GM12872 (cell line): ENCODE results near the gene ANKRD33.

Experiments used
- TF ChIP-seq, protein P1 (sequence below): IDR thresholded peaks from 3 replicates; pipeline ENCODE4 v1.5.1; 2011; ENCODE audit warnings: low read depth, mild to moderate bottlenecking, low read length, moderate library complexity; ENCODE audit not compliant: insufficient read depth

ANKRD33 gene

DNA sequence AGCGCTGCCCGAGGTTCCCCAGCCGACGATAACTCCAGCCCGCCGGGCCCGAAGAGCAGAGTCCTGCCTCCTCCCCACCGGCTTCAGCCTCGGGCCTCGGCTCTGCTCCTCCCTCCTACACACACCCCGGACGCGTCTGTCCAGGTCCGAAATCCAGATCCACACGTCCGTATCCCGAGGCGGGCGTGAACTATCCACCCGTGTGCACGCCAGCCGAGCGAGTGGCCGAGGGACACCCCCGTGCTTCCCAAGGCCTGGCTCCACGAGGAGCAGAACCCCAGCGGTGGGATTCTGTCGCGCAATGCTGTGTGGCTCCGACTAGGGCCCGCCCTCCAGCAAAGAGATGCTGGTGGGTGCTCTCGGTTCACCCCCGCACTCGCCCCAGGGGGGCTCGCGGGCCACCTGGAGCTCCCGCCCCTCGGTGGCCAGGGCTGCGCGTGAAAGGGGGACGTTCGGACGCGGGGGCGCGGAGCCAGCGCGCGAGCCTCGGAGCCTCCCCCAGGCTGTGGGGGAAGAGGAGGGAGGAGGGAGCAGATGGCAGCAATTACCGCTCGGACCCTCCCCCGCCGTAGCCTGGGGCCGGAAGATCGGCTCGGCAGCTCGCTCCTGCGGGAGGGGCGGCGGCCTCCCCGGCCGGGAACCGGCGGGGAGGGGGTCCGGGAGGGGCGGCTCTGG is 18.9 kb upstream of the ANKRD33 start:
- TF ChIP-seq, protein P1, sequence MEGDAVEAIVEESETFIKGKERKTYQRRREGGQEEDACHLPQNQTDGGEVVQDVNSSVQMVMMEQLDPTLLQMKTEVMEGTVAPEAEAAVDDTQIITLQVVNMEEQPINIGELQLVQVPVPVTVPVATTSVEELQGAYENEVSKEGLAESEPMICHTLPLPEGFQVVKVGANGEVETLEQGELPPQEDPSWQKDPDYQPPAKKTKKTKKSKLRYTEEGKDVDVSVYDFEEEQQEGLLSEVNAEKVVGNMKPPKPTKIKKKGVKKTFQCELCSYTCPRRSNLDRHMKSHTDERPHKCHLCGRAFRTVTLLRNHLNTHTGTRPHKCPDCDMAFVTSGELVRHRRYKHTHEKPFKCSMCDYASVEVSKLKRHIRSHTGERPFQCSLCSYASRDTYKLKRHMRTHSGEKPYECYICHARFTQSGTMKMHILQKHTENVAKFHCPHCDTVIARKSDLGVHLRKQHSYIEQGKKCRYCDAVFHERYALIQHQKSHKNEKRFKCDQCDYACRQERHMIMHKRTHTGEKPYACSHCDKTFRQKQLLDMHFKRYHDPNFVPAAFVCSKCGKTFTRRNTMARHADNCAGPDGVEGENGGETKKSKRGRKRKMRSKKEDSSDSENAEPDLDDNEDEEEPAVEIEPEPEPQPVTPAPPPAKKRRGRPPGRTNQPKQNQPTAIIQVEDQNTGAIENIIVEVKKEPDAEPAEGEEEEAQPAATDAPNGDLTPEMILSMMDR = no peak

DNA sequence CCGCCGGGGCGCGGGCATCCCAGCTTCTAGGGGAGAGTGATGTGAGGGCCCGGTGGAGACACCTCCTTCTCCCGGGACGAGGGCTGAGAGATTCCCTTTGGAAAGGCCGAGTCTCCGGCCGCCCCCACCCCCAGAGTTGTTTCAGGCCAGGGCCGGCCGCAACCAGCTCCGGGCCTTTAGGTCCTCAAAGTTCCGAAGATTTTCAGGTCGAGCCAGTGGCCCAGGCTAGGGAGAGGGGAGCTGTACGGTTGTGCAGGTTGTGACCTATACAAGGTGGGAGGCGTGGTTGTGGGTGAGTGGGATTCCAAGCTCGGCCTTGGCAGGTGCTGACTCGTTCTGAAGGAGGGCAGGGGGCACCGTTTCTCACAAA is 18.4 kb upstream of the ANKRD33 start:
- TF ChIP-seq, protein P1 = no peak

DNA sequence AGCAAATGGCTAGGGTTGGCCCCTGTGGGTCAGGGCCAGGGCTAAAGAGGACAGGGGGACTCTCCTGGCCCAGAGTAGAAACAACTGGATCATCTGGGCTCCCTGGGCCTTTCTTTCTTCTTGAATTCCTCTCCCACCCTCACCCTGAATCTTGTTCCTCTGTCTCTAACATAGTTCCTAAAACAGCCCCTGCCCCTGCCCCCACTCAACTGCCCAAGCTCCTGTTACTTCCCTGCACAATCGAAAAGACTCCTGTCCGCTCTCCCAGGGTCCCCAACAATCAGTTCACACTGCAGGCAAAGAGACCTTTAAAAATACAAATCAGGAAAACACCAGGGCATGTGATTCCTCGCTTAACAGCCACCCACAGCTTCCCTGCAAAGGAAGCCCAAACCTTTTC is 18.0 kb upstream of the ANKRD33 start:
- TF ChIP-seq, protein P1 = no peak

DNA sequence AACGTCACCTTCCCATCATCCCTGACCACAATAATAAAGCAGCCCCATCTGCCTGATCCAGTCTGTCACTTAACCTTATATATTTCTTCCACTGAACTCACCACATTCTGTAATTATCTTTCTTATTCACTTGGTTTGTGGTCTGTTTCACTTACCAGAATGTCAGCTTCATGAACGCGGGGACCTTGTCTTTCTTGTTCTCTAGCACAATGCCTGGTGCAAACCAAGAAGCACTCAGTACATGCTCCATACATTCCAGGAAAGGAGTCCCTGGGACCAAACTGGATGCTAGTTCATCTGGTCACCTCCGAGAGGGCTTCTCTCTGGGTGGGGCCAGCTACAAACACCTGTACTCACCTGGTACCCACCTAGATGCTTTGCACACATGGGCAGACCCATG is 17.4 kb upstream of the ANKRD33 start:
- TF ChIP-seq, protein P1 = no peak

DNA sequence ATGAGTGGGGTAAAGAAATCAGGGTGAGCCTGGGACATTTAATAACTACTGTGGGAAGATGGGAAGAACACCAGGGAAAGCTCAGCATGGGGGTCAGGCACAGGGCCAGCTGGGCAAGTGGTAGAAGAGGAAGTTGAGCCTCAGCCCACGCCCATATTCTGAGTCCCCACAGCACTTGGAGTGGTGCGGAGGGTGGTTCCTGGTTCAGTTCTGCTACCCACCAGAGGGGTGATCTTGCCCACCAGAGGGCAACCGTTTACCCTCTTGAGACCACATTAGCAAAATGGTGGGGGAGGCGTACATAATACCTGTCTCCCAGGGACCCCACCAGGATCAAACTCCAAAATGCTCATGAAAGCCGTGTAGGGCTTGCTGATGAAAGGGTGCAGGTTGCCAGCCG is 16.8 kb upstream of the ANKRD33 start:
- TF ChIP-seq, protein P1 = peak; percentile 13; the same call in 1 of the 3 replicates

DNA sequence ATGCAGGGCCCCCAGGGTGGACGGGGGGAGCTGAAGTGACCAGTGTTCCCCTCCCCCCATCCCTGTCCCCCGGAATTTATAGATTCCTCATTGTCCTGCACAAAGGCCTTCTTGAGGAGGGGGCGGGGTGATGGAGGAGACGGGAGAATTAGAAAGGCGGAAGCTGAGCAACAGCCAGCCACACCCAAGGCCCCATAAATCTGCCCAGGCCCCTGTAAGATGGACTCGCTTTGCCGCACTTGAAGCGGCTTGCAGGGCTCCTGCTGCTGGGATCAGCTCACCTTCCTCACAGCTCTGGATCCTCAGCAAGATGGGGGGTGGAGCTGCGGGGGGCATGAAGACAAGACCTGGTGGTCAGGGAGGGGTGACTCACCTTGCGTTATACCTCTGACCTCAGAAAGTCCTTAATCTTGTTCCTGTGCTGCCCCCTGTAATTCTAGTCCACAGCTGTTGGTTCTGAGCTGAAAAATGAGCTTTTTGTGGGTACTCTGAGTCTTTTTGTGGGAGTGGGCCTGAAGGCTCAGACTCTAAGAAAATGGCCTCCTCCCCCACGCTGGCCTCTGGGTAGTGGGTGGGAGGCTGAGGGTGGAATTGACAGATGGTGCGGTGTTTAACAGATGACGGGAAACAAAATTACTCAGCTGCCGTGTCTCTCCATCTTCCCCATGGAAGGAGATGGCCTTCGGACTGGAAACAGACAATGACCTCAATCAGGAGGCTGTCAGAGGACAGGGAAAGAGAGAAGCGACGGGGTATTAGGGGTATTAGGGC is 15.8 kb upstream of the ANKRD33 start:
- TF ChIP-seq, protein P1 = no peak

DNA sequence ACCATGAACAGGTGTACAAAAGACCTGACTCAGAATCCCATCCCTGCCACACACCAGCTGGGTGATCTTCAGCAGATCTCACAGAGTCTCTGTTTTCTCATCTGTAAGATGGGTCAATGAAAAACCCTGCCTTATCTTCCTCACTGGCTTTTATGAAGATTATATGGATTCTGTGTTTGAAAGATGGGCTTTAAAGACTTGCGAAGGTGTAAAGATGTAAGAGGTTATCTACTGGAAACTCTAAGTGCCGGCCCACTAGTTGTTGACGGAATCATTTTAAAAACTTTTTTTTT is 15.3 kb upstream of the ANKRD33 start:
- TF ChIP-seq, protein P1 = no peak
